ENCODE data around the gene TAF10.

TAF10 gene

GRCh38 chr11:6618117-6619003, 6.3 kb upstream of the TAF10 start:
- Histone ChIP-seq H3K9me3 (ENCODE audit: low read depth, low read length) (no peaks in the 10 kb centered on the region), H3K36me3 (ENCODE audit: insufficient read depth, low read length) (no peaks in the 10 kb centered on the region; the same call in 1 of the 2 replicates), H3K4me3 (peak overlapping the region; percentile 87), H3K9ac (ENCODE audit: insufficient read length) (peak overlapping the region; percentile 79), H3K27ac (0 out of 2 replicates have a peak overlapping the region, but pooled peaks have one; percentile 19)
- no peak for TF ChIP-seq EZH2 (IDR thresholded peaks at IDR 0.05)
- TF ChIP-seq FOXP2 (optimal IDR thresholded peaks at IDR 0.05; ENCODE audit: control extremely low read depth, extremely low read length, insufficient read depth) = no peak
- TF ChIP-seq POLR2AphosphoS5 (IDR thresholded peaks at IDR 0.05; ENCODE audit: borderline replicate concordance, low read depth, low read length) = no peak
- DNase-seq (ENCODE audit: low read depth, low spot score) = no peak

- no peak overlapping the region for H3K27ac ChIP-seq
- no peaks in the 10 kb centered on the region for H3K9me3 ChIP-seq (ENCODE audit: low read depth, low read length)
- H3K36me3 ChIP-seq (ENCODE audit: insufficient read depth, low read length) = no peaks in the 10 kb centered on the region
- DNase-seq (ENCODE audit: low read depth, low spot score) = no peak
- no peak overlapping the region for H3K9ac ChIP-seq (ENCODE audit: insufficient read length)
- H3K4me3 ChIP-seq = no peak overlapping the region
- TF ChIP-seq POLR2AphosphoS5 (IDR thresholded peaks at IDR 0.05; ENCODE audit: borderline replicate concordance, low read depth, low read length) (no peak), EZH2 (IDR thresholded peaks at IDR 0.05) (no peak), FOXP2 (optimal IDR thresholded peaks at IDR 0.05; ENCODE audit: control extremely low read depth, extremely low read length, insufficient read depth) (no peak)
Observed at GRCh38 chr11:6617315-6617781, 5.3 kb upstream of the TAF10 start.

GRCh38 chr11:6616596-6617250, 4.7 kb upstream of the TAF10 start:
- H3K36me3 ChIP-seq (ENCODE audit: insufficient read depth, low read length) = no peaks in the 10 kb centered on the region
- TF ChIP-seq EZH2 (IDR thresholded peaks at IDR 0.05) (no peak), POLR2AphosphoS5 (IDR thresholded peaks at IDR 0.05; ENCODE audit: borderline replicate concordance, low read depth, low read length) (no peak), FOXP2 (optimal IDR thresholded peaks at IDR 0.05; ENCODE audit: control extremely low read depth, extremely low read length, insufficient read depth) (no peak)
- H3K9me3 ChIP-seq (ENCODE audit: low read depth, low read length) = no peaks in the 10 kb centered on the region
- H3K27ac ChIP-seq = no peak overlapping the region
- DNase-seq (ENCODE audit: low read depth, low spot score) = no peak
- H3K9ac ChIP-seq (ENCODE audit: insufficient read length) = no peak overlapping the region
- no peak overlapping the region for H3K4me3 ChIP-seq

- Histone ChIP-seq H3K9me3 (ENCODE audit: low read depth, low read length) (no peaks in the 10 kb centered on the region), H3K4me3 (no peak overlapping the region), H3K9ac (ENCODE audit: insufficient read length) (no peak overlapping the region), H3K36me3 (ENCODE audit: insufficient read depth, low read length) (peaks cover 3% of the 10 kb centered on the region), H3K27ac (no peak overlapping the region)
- TF ChIP-seq POLR2AphosphoS5 (IDR thresholded peaks at IDR 0.05; ENCODE audit: borderline replicate concordance, low read depth, low read length) = no peak
- TF ChIP-seq EZH2 (IDR thresholded peaks at IDR 0.05) = no peak
- no peak for TF ChIP-seq FOXP2 (optimal IDR thresholded peaks at IDR 0.05; ENCODE audit: control extremely low read depth, extremely low read length, insufficient read depth)
- no peak for DNase-seq (ENCODE audit: low read depth, low spot score)
Observed at GRCh38 chr11:6615882-6616585, 4.0 kb upstream of the TAF10 start.

- TF ChIP-seq EZH2 (IDR thresholded peaks at IDR 0.05) (no peak), FOXP2 (optimal IDR thresholded peaks at IDR 0.05; ENCODE audit: control extremely low read depth, extremely low read length, insufficient read depth) (no peak), POLR2AphosphoS5 (IDR thresholded peaks at IDR 0.05; ENCODE audit: borderline replicate concordance, low read depth, low read length) (no peak)
- no peak for DNase-seq (ENCODE audit: low read depth, low spot score)
- H3K36me3 ChIP-seq (ENCODE audit: insufficient read depth, low read length) = peaks cover 13% of the 10 kb centered on the region
- H3K9ac ChIP-seq (ENCODE audit: insufficient read length) = no peak overlapping the region
- H3K27ac ChIP-seq = no peak overlapping the region
- H3K9me3 ChIP-seq (ENCODE audit: low read depth, low read length) = no peaks in the 10 kb centered on the region
- no peak overlapping the region for H3K4me3 ChIP-seq
Observed at GRCh38 chr11:6615046-6615445, 3.0 kb upstream of the TAF10 start.

DNA sequence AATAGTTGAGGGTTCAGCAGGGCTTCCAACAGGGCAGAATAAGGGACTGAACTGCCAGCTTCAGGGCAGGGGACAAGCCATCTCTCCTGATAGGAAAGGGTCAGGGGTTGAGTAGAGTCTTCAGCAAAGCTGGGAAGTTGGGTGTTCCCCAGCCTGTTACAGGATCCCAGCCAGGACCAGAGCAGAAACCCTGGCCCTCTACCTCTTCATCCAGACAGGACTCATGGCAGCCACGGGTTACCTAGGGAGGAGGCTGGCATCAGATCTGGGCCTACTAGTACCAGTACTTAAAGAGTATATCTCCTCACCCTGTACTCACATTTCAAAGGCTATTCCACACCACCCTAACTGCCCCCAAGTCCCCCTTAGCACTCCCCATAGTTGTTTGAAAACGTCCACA, 2.4 kb upstream of the TAF10 start:
- Histone ChIP-seq H3K4me3 (no peak overlapping the region), H3K9me3 (ENCODE audit: low read depth, low read length) (no peaks in the 10 kb centered on the region), H3K27ac (no peak overlapping the region), H3K9ac (ENCODE audit: insufficient read length) (no peak overlapping the region), H3K36me3 (ENCODE audit: insufficient read depth, low read length) (peaks cover 19% of the 10 kb centered on the region)
- TF ChIP-seq EZH2 (IDR thresholded peaks at IDR 0.05) = no peak
- no peak for DNase-seq (ENCODE audit: low read depth, low spot score)

- no peak overlapping the region for H3K4me3 ChIP-seq
- H3K9ac ChIP-seq (ENCODE audit: insufficient read length) = no peak overlapping the region
- no peak overlapping the region for H3K27ac ChIP-seq
- no peak for DNase-seq (ENCODE audit: low read depth, low spot score)
- H3K9me3 ChIP-seq (ENCODE audit: low read depth, low read length) = no peaks in the 10 kb centered on the region
- TF ChIP-seq POLR2AphosphoS5 (IDR thresholded peaks at IDR 0.05; ENCODE audit: borderline replicate concordance, low read depth, low read length) (no peak), FOXP2 (optimal IDR thresholded peaks at IDR 0.05; ENCODE audit: control extremely low read depth, extremely low read length, insufficient read depth) (no peak), EZH2 (IDR thresholded peaks at IDR 0.05) (no peak)
- peaks cover 29% of the 10 kb centered on the region for H3K36me3 ChIP-seq (ENCODE audit: insufficient read depth, low read length)
Observed at GRCh38 chr11:6613496-6613895, 1.5 kb upstream of the TAF10 start.

GRCh38 chr11:6611963-6612212, 128 bp downstream of the TAF10 start:
- peaks cover 36% of the 10 kb centered on the region for H3K36me3 ChIP-seq (ENCODE audit: insufficient read depth, low read length)
- DNase-seq (ENCODE audit: low read depth, low spot score) = no peak
- no peak overlapping the region; the same call in 1 of the 2 replicates for H3K27ac ChIP-seq
- H3K9ac ChIP-seq (ENCODE audit: insufficient read length) = peak overlapping the region; percentile 78
- H3K4me3 ChIP-seq = peak overlapping the region; percentile 94
- TF ChIP-seq EZH2 (IDR thresholded peaks at IDR 0.05) (no peak), POLR2AphosphoS5 (IDR thresholded peaks at IDR 0.05; ENCODE audit: borderline replicate concordance, low read depth, low read length) (no peak), FOXP2 (optimal IDR thresholded peaks at IDR 0.05; ENCODE audit: control extremely low read depth, extremely low read length, insufficient read depth) (no peak)
- no peaks in the 10 kb centered on the region for H3K9me3 ChIP-seq (ENCODE audit: low read depth, low read length)
